CD8-positive, alpha-beta memory T cell (primary cell): ENCODE data around the gene DBNDD2. TPM values are rescaled to one million over a fixed set of nuclear protein-coding genes. Genes with fewer than 3 reads are reported as not detected.

Experiments
- CTCF ChIA-PET: fragments of 350-600 bp; sonication (Branson Sonifier 250); formaldehyde crosslinking; loops from one replicate; lab custom pipeline; 2021; ENCODE audit warnings: antibody characterized with exemption; lab: Charles Lee
- POLR2A ChIA-PET: fragments of 350-600 bp; sonication (Branson Sonifier 250); formaldehyde crosslinking; loops from one replicate; lab custom pipeline; 2021; ENCODE audit warnings: antibody characterized with exemption; lab: Charles Lee
- DNase-seq, 5 donors: peaks; one replicate each; pipeline versions ENCODE4 v3.0.0 to v3.0.0-alpha.2; 2020 to 2022; ENCODE audit warnings: mixed read lengths in 1 of 5
- H3K27ac ChIP-seq: one replicate; pipeline ENCODE4 v1.7.0; 2013; ENCODE audit warnings: low read depth, mild to moderate bottlenecking, low read length, moderate library complexity
- H3K27me3 ChIP-seq: 2 replicates; pipeline ENCODE4 v1.7.0; 2013; ENCODE audit warnings: low read length, mild to moderate bottlenecking; ENCODE audit not compliant: insufficient read depth, poor library complexity, severe bottlenecking
- H3K36me3 ChIP-seq: 2 replicates; pipeline ENCODE4 v1.7.0; 2013; ENCODE audit warnings: mild to moderate bottlenecking, low read length, moderate library complexity; ENCODE audit not compliant: insufficient read depth
- H3K4me1 ChIP-seq: 2 replicates; pipeline ENCODE4 v1.7.0; 2013; ENCODE audit warnings: mild to moderate bottlenecking, low read length, moderate library complexity; ENCODE audit not compliant: insufficient read depth
- H3K4me3 ChIP-seq: 2 replicates; pipeline ENCODE4 v1.7.0; 2013; ENCODE audit warnings: mild to moderate bottlenecking, low read length
- H3K9me3 ChIP-seq: 2 replicates; pipeline ENCODE4 v1.7.0; 2013; ENCODE audit warnings: mild to moderate bottlenecking, low read length
- H3K27ac Mint-ChIP-seq, 8 donors: one replicate each; pipeline ENCODE4 v1.8.0; 2020 to 2021; ENCODE audit warnings: mixed read lengths in 8 of 8, mild to moderate bottlenecking in 6 of 8, inconsistent platforms in 3 of 8, moderate library complexity in 3 of 8
- H3K27me3 Mint-ChIP-seq, 2 donors: one replicate each; pipeline ENCODE4 v1.8.0; 2020 to 2021; ENCODE audit warnings: mixed read lengths in 2 of 2, mild to moderate bottlenecking in 1 of 2, moderate library complexity in 1 of 2
- H3K36me3 Mint-ChIP-seq, 3 donors: one replicate each; pipeline ENCODE4 v1.8.0; 2020 to 2021; ENCODE audit warnings: mixed read lengths in 3 of 3, inconsistent platforms in 1 of 3, mild to moderate bottlenecking in 1 of 3
- H3K4me1 Mint-ChIP-seq, 3 donors: one replicate each; pipeline ENCODE4 v1.8.0; 2020 to 2021; ENCODE audit warnings: mixed read lengths in 3 of 3, inconsistent platforms in 1 of 3, mild to moderate bottlenecking in 1 of 3
- H3K4me3 Mint-ChIP-seq, 7 donors: one replicate each; pipeline ENCODE4 v1.8.0; 2020 to 2021; ENCODE audit warnings: mixed read lengths in 7 of 7, mild to moderate bottlenecking in 6 of 7, moderate library complexity in 4 of 7, inconsistent platforms in 2 of 7
- H3K9me3 Mint-ChIP-seq, 5 donors: one replicate each; pipeline ENCODE4 v1.8.0; 2020 to 2022; ENCODE audit warnings: mixed read lengths in 5 of 5, mild to moderate bottlenecking in 3 of 5, moderate library complexity in 2 of 5, inconsistent platforms in 1 of 5
- polyA plus RNA-seq: library from polyadenylated mRNA; unstranded; fragments of 300-500 nt; fragmentation: Illumina TruSeq; gene quantifications from one replicate; pipeline ENCODE4 v1.2.3, GENCODE V29; 2021
- total RNA-seq, 2 experiments: library from RNA; stranded (reverse); gene quantifications; one replicate each; pipeline ENCODE4 v1.2.3, GENCODE V29; 2021

DBNDD2 gene
- total and polyA plus RNA-seq, 3 experiments from 2014 or later = 11.3 to 15.2 (median 12.6) TPM

DNA sequence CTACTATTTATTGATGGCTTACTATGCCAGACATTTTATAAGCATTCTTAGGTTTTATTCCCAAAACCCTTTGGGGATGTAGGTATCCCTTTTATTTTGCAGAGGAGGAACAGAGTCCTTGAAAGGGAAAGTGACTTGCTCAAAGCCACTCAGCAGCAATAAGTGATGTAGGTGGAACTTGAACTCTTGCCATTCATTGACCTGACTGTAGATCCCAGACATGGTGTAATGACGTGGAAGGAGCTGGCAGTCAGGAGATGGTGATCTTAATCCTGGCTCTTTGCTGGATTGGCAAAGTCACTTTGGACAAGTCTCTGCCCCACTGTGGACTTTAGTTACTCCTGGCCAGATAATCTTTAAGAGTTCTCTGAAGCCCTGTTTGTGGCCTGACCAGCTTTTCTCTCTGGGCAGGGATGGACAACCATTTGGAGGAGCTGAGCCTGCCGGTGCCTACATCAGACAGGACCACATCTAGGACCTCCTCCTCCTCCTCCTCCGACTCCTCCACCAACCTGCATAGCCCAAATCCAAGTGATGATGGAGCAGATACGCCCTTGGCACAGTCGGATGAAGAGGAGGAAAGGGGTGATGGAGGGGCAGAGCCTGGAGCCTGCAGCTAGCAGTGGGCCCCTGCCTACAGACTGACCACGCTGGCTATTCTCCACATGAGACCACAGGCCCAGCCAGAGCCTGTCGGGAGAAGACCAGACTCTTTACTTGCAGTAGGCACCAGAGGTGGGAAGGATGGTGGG is 1.6 kb downstream of the DBNDD2 start:
- Mint-ChIP-seq H3K4me1 (peaks cover 12 to 25% (median 16%) of the 10 kb centered on the region in 3 donors), H3K27me3 (peaks cover 0 to 3% of the 10 kb centered on the region in 2 donors), H3K36me3 (peaks cover 0 to 15% (median 10%) of the 10 kb centered on the region in 3 donors), H3K4me3 (peak overlapping the region in 1 of 7 donors; percentile 46), H3K27ac (peak overlapping the region in 1 of 8 donors; percentile 55), H3K9me3 (no peaks in the 10 kb centered on the region)
- DNase-seq = no peak
- CTCF ChIA-PET = interaction anchor here (2.9 kb wide), 1 partner anchor 36 kb away, joined by 7 read pairs; no protein-coding TSS in a partner anchor
- Histone ChIP-seq H3K36me3 (no peaks in the 10 kb centered on the region), H3K27ac (no peak overlapping the region), H3K9me3 (no peaks in the 10 kb centered on the region), H3K4me3 (no peak overlapping the region), H3K27me3 (no peaks in the 10 kb centered on the region), H3K4me1 (peaks cover 5% of the 10 kb centered on the region)
- POLR2A ChIA-PET = no interaction called here

DNA sequence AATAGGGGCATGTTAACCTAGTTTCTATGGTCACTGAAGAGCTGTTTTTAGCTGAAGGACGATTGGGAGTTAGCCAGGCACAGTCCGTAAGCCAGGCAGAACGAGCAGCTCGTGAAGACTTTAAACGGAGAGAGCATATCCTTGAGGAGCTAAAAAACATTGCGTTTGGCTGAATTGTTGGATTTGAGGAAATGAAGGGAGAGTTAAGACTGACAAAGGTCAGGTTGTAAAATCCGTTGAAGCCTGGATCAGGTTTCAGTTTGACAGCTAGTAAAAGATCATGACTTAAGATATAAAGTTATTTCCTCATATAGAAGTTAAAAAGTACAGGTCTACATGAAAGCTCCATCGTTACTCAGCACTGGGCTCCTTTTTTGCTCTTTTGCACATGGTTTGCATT is 2.8 kb downstream of the DBNDD2 start:
- CTCF ChIA-PET = interaction anchor here (0.7 to 2.9 kb wide), 2 partner anchors 26 to 37 kb away, joined by 3 to 7 read pairs; no protein-coding TSS in a partner anchor
- no peak overlapping the region for H3K4me3 ChIP-seq
- POLR2A ChIA-PET = no interaction called here
- H3K4me1 ChIP-seq = peaks cover 7% of the 10 kb centered on the region
- Mint-ChIP-seq H3K27ac (peak overlapping the region in 3 of 8 donors; percentile 9 to 68 (median 41)), H3K27me3 (peaks cover 0 to 3% of the 10 kb centered on the region in 2 donors), H3K9me3 (no peaks in the 10 kb centered on the region), H3K36me3 (peaks cover 0 to 20% (median 10%) of the 10 kb centered on the region in 3 donors), H3K4me1 (peaks cover 15 to 29% (median 21%) of the 10 kb centered on the region in 3 donors), H3K4me3 (peak overlapping the region in 1 of 7 donors; percentile 46)
- DNase-seq = no peak
- H3K36me3 ChIP-seq = no peaks in the 10 kb centered on the region
- H3K27me3 ChIP-seq = no peaks in the 10 kb centered on the region
- no peak overlapping the region for H3K27ac ChIP-seq
- H3K9me3 ChIP-seq = no peaks in the 10 kb centered on the region

- Histone ChIP-seq H3K4me1 (peaks cover 19% of the 10 kb centered on the region), H3K9me3 (no peaks in the 10 kb centered on the region), H3K27me3 (no peaks in the 10 kb centered on the region), H3K27ac (no peak overlapping the region), H3K36me3 (no peaks in the 10 kb centered on the region), H3K4me3 (no peak overlapping the region)
- Mint-ChIP-seq H3K36me3 (peaks cover 0 to 31% (median 10%) of the 10 kb centered on the region in 3 donors), H3K4me1 (peaks cover 31 to 40% (median 32%) of the 10 kb centered on the region in 3 donors), H3K27me3 (peaks cover 0 to under 1% of the 10 kb centered on the region in 2 donors), H3K9me3 (no peaks in the 10 kb centered on the region), H3K4me3 (peak overlapping the region in 1 of 7 donors; percentile 12), H3K27ac (peak overlapping the region in 4 of 8 donors; percentile 1 to 82 (median 34))
- DNase-seq = no peak
- POLR2A ChIA-PET = interaction anchor here (1.3 kb wide), 1 partner anchor 50 kb away, joined by 4 read pairs; no protein-coding TSS in a partner anchor
- CTCF ChIA-PET = interaction anchor here (1.0 to 2.8 kb wide), 6 partner anchors 24 to 52 kb away, joined by 3 to 17 read pairs (median 4); no protein-coding TSS in a partner anchor
Measured at GRCh38 chr20:45412653-45413052, 4.6 kb downstream of the DBNDD2 start.

- Histone ChIP-seq H3K4me1 (peaks cover 21% of the 10 kb centered on the region), H3K36me3 (no peaks in the 10 kb centered on the region), H3K4me3 (no peak overlapping the region), H3K27me3 (no peaks in the 10 kb centered on the region), H3K9me3 (no peaks in the 10 kb centered on the region), H3K27ac (no peak overlapping the region)
- no peak for DNase-seq
- H3K9me3 Mint-ChIP-seq = no peaks in the 10 kb centered on the region
- H3K27me3 Mint-ChIP-seq = no peaks in the 10 kb centered on the region
- peak overlapping the region in 5 of 8 donors; percentile 17 to 68 (median 60) for H3K27ac Mint-ChIP-seq
- POLR2A ChIA-PET = interaction anchor here (0.7 to 1.3 kb wide), 2 partner anchors 50 to 51 kb away, joined by 4 read pairs; no protein-coding TSS in a partner anchor
- H3K4me1 Mint-ChIP-seq = peaks cover 36 to 44% (median 41%) of the 10 kb centered on the region in 3 donors
- H3K4me3 Mint-ChIP-seq = peak overlapping the region in 2 of 7 donors; percentile 12 to 37
- CTCF ChIA-PET = interaction anchor here (1.2 to 2.8 kb wide), 5 partner anchors 23 to 53 kb away, joined by 4 to 17 read pairs (median 4); partner anchors contain the start of gene SYS1
- peaks cover 0 to 39% (median 13%) of the 10 kb centered on the region in 3 donors for H3K36me3 Mint-ChIP-seq
Measured at GRCh38 chr20:45413479-45413878, 5.4 kb downstream of the DBNDD2 start.

- H3K4me3 Mint-ChIP-seq = peak within 1 kb of the TSS; percentile 94 to 99 (median 97)
- H3K4me3 ChIP-seq = peak within 1 kb of the TSS; percentile 86
- ChIA-PET CTCF (interaction anchor here (0.8 to 2.2 kb wide), 7 partner anchors 9 to 55 kb away, joined by 3 to 19 read pairs (median 6); partner anchors contain the start of gene SYS1), POLR2A (interaction anchor here (0.7 to 3.0 kb wide), 7 partner anchors 9 to 947 kb away, joined by 3 to 25 read pairs (median 5); partner anchors contain the start of genes DBNDD2 and SYS1)
- H3K27me3 ChIP-seq = no peaks in the 10 kb centered on the region
- DNase-seq = peak; percentile 85 to 95 (median 94)
- no peaks in the 10 kb centered on the region for H3K27me3 Mint-ChIP-seq
- peak within 1 kb of the TSS; percentile 96 to 99 (median 98) for H3K27ac Mint-ChIP-seq
- peaks cover 0 to 51% (median 16%) of the 10 kb centered on the region in 3 donors for H3K36me3 Mint-ChIP-seq
- H3K9me3 ChIP-seq = no peaks in the 10 kb centered on the region
- H3K27ac ChIP-seq = peak within 1 kb of the TSS; percentile 64
- peaks cover 36 to 54% (median 50%) of the 10 kb centered on the region in 3 donors for H3K4me1 Mint-ChIP-seq
- no peaks in the 10 kb centered on the region for H3K9me3 Mint-ChIP-seq
- peaks cover 21% of the 10 kb centered on the region for H3K4me1 ChIP-seq
- H3K36me3 ChIP-seq = peaks cover 18% of the 10 kb centered on the region
Measured at GRCh38 chr20:45415822-45416637, 7.9 kb downstream of the DBNDD2 start, which contains the start of gene PIGT. Gene PIGT, plus strand, starts transcription at chr20:45416141. Its CDS starts 16 bp downstream, at chr20:45416157.

DNA sequence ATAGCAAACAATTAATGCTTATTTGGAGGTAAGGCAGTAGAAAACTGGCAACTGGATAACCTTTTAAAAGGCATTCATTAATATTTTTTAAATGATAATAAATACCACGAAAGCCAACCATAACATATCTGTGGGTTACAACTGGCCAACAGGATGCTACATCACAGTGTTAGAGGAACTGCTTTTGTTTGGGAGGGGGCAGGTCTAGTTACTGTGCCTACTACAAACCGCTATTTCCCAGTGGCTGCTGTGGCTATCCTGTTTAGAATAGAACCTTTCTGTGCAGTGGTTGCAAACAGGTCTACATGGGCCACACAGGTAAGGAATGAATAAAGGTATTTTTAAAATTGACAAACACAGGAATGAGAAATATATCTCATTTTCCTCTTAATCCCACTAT is 8.8 kb downstream of the DBNDD2 start:
- Histone ChIP-seq H3K9me3 (no peaks in the 10 kb centered on the region), H3K27ac (peak overlapping the region; percentile 64), H3K4me1 (peaks cover 21% of the 10 kb centered on the region), H3K36me3 (peaks cover 24% of the 10 kb centered on the region), H3K27me3 (no peaks in the 10 kb centered on the region), H3K4me3 (peak overlapping the region; percentile 86)
- no peaks in the 10 kb centered on the region for H3K27me3 Mint-ChIP-seq
- no peaks in the 10 kb centered on the region for H3K9me3 Mint-ChIP-seq
- H3K27ac Mint-ChIP-seq = peak overlapping the region; percentile 96 to 99 (median 98)
- peaks cover 36 to 54% (median 50%) of the 10 kb centered on the region in 3 donors for H3K4me1 Mint-ChIP-seq
- peaks cover 0 to 57% (median 16%) of the 10 kb centered on the region in 3 donors for H3K36me3 Mint-ChIP-seq
- peak overlapping the region; percentile 94 to 99 (median 97) for H3K4me3 Mint-ChIP-seq
- ChIA-PET CTCF (interaction anchor here (1.7 to 5.1 kb wide), 4 partner anchors 12 to 54 kb away, joined by 4 to 23 read pairs (median 21); partner anchors contain the start of gene SYS1), POLR2A (interaction anchor here (1.9 to 3.0 kb wide), 3 partner anchors 10 to 53 kb away, joined by 22 to 25 read pairs (median 23); partner anchors contain the start of genes DBNDD2 and SYS1)
- no peak for DNase-seq
